Measurements from ENCODE around the gene UBE2R2.
"Not testable (repeated sequence)": the region's sequence is repeated elsewhere in the genome, so short reads cannot be mapped to it uniquely, and the experiment has no call there.

The UBE2R2 gene

DNA sequence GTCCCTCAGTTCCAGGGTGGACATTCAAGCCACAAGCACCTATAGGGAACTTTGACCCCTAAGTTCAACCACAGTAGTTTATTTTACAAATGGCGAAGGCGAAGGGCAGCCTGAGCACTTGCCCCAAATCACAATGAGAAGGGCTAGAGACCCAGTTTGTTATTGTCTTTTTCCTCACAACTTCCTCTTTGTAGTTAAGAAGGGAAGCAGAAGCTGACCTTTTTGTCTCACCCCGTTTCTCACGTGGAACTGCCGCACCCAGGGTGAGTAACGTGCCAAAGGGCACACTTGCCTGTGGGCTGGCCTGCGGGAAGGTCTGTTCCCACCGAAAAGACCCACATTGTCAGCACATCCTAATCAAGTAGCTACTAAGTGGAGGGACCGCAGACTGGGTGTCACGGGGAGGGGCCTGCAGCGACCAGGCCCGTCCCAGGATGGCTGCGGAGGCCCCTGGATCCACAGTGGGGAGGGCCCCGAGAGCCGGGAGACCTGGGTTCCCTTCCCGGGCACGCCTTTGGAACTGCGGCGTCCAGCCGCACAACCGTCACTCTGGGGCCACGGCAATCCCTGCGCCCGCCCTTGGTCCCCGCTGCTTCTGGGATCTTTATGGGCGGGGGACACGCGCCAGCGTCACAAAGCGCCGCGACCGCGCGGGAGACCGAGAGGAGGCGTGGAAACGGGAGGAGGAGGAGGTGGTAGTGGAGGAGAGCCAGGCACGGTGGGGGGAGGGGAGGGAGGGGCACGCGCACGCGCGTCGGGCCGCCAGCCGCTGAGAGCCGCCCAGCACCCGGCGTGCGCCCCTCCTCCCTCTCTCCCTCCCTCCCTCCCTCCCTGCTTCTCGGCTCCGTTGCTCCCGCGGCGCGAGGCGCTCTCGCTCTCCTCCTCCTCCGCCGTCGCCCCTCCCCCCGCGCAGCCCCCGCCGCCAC lies at the start of gene UBE2R2:
UBE2R2 (plus strand) TSS at position 834 of the 926 bp plus-strand sequence. CDS start 598 bp downstream, outside the sequence.
- peak; percentile 93 for DNase-seq

- not testable (repeated sequence) for DNase-seq
Measured at GRCh38 chr9:33770156-33770880, 46.6 kb upstream of the UBE2R2 start.

- not testable (repeated sequence) for DNase-seq
Measured at GRCh38 chr9:33773135-33773534, 43.8 kb upstream of the UBE2R2 start.

DNA sequence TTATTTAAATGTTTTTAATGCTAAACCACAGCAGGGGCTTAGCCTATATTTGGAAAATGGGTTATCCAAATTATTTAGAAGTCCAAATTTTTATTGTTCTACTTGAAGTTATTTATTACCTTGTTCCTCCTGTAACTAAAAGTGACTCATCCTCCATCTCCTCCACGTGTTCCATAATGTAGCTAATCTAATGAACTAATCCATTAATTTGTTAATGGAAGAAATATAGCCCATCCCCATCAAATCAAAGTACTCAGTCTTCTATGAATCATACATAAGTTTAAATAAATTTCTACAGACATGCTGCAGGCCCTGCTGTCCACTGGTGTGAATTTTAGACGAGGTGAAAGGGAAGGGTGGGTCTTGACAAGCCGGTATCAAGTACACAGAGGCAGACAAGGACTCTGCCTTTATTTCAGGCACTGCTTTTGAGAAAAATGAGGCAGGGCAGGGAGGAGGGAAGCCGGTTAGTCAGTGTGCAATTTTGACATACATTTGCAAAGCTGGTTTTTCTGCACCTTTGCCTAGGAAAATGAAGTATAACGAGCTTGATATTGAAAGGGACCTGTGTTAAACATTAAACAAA lies 42.8 kb upstream of the UBE2R2 start:
- DNase-seq, result not testable (repeated sequence)

DNA sequence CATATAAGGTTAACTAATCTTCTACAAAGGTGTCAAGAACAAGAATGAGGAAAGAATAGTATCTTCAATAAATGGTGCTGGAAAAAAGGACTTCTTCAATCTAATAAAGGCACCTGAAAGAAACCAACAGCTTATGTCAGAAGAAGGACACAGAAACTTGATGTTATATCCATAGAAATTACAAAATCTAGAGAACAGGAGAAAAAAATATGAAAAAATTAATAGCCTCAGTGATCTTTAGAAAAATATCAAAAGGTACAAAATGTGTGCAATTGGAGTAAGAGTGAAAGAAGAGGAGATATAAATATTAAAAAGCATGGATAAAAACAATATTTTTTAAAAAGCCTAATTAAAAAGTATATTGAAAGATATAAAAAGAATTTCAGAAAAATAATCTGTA lies 40.4 kb upstream of the UBE2R2 start:
- no peak for DNase-seq

GRCh38 chr9:33778700-33779351 lies 38.1 kb upstream of the UBE2R2 start:
- DNase-seq, result peak; percentile 35

GRCh38 chr9:33780276-33780675 lies 36.7 kb upstream of the UBE2R2 start:
- no peak for DNase-seq

DNA sequence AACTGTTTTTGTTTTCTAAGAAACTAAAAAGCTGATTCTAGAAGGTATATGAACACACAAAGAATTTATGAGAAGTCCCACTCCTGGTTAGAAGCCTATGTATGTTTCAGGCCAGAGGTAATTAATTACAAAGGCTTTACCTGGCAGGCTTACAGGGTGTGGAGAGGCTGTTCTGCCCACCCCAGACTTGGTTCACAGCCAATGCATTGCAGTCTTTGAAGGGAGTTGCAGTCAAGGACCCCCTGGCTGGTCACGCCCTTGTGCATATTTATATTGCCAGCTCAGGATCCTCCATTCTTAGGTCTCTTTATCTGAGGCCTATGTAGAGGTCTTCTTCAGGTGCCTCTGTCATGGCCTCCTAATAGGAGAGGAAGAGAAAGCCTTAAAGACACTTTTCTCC lies 35.2 kb upstream of the UBE2R2 start:
- DNase-seq, result no peak

DNA sequence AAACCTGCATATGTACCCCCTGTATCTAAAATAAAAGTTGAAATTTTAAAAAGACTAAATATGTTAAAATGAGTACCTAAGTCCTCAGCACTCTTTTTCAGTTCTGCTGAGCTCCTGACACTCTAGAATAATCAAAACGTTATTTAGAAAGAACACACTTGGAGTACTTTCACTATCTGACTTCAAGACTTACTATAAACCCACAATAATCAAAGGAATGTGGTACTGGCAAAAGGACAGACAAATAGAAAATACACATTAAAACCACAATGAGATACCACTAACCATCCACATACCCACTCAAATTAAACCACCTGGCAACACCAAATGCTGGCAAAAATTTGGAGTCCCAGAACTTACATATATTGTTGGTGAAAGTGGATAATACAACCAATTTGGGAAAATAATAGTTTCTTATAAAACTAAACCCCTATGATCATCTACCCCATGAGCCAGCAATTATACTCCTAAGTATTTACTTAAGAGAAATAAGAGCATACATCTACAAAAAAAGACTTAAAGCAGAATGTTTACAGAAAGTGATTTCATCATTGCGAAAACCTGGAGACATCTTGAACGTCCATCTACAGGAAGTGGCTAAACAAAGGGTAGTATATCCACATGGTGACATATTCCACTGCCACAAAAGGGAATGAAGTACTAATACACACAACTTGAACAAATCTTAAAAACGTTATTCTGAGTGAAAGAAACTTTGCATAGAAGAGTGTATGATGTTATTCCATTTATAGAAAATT lies 34.4 kb upstream of the UBE2R2 start:
- DNase-seq, result no peak

DNA sequence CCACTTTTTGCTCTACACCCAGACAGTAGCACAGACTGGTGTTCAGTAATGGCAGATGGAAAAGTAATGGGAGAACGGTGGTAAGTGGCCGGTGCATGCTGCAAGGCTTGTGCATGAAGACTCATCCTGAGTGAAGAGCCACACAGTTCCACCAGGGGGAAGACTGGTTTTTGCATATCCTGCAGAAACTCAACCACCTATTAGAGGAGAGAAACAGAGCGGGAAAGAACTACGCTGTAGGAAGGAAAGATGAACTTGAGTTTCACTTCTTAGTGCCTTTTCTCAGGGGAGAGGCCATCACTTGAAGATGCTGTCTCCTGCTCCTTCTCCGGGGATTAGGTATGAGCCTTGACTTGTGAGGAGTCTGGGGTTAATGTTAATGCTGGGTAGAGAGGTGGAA lies 31.0 kb upstream of the UBE2R2 start:
- DNase-seq, result no peak

DNA sequence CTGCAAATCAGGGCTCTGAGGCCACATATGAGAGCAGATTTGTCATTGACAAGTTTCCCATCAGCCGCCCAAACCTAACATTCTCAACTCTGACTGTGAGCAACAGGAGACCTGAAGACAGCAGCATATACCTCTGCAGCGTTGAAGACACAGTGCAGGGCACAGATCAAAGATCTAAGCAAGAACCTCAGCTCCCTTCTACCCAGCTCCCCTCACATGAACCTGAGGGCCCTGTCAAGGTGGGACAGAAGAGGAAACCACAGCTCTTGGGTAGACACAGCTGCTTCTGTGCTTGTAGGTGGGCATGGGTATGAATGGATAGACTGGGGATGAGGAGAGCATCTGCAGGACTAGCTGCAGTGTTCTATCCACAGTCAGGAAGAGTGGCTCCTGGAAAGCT lies 30.3 kb upstream of the UBE2R2 start:
- no peak for DNase-seq

GRCh38 chr9:33787839-33788238 lies 29.1 kb upstream of the UBE2R2 start:
- no peak for DNase-seq

GRCh38 chr9:33789429-33789828 lies 27.5 kb upstream of the UBE2R2 start:
- DNase-seq, result not testable (repeated sequence)

DNA sequence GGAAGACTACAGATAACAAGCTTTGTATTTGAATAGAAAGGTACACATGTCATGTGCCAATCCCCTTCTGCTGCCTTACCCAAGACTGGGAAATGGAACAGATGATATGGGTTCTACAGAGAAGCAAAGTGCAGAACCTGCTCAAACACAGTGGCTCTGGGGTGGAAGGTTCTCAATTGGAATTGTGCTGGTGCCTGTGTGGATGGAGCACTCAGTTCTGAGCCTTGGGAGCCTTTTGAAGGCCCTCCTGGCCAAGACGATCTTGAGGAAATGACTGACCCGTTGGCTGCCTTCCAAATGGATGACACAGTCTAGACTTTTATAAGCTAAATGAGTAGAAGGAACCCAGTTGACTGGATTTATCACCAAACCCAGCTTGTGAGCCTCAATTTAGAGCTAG lies 25.8 kb upstream of the UBE2R2 start:
- no peak for DNase-seq

- DNase-seq, result not testable (repeated sequence)
Measured at GRCh38 chr9:33793496-33793895, 23.5 kb upstream of the UBE2R2 start.

DNA sequence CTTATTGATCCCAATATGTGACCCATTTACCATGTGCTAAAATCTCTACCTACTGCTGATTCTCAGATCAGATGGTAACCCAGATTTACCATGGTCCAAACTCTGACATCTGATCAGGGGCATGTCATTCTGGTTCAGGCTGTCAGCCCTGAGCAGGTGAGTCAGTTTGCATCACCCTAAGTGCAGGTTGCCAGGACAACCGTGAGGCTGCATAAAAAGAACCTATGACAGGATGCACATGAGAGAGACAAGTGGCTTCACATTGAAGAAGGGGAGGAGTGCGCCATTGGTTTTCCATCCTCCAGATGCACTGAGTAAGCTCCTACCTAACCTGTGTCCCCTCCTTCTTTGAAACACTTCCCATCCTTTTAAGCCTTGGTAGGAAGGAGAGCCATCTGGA lies 22.4 kb upstream of the UBE2R2 start:
- DNase-seq, result no peak

DNA sequence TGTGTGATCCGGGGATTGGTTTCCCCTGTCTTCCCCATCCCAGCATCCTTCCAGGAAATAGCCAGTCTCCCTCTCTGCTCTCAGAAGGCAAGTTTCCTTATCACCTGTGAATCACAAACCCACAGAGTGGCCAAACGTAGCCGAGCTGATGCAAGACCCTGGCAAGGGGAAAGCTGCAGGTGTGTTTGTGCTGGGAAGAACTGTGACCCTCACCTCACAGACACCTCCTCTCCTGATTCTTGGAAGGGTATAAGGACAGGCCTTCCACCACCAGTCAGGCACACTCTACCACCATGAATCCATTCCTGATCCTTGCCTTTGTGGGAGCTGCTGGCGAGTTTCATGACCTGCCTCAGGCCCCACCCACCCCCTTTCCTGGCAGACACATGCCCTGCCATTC lies 21.7 kb upstream of the UBE2R2 start, which contains the start of gene PRSS3:
PRSS3 (plus strand) TSS at position 281 of the 400 bp plus-strand sequence; CDS start at position 294, 13 bp downstream.
- no peak for DNase-seq

DNA sequence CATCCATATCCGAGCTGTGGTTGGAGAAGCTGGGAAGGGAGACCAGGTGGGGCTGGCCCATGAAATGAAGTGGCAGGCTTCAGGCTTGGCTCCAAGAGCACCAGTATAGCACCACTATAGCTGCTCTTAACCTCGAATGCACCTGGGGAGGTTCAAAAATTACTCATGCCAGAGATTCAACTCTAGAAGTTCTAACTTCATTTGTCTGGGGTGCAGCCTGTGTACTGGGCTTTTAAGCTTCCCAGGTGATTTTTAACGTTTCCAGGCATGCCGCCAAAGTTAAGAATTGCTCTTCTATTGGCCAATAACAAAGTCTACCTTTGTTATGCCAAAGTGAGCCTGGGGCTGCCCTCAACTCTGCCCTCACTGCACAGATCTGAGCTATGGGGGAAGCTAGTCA lies 21.1 kb upstream of the UBE2R2 start:
- DNase-seq, result no peak

- DNase-seq, result not testable (repeated sequence)
Measured at GRCh38 chr9:33796679-33797078, 20.3 kb upstream of the UBE2R2 start.

DNA sequence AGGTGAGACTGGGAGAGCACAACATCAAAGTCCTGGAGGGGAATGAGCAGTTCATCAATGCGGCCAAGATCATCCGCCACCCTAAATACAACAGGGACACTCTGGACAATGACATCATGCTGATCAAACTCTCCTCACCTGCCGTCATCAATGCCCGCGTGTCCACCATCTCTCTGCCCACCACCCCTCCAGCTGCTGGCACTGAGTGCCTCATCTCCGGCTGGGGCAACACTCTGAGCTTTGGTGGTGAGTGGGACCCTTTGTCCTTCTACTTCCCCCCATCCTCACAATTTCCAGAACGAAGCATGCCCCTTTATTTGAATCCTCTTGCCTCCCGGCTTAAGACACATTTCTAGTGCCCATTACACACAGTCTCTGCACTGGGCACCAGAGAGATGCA lies 19.1 kb upstream of the UBE2R2 start:
- no peak for DNase-seq

- no peak for DNase-seq
Measured at GRCh38 chr9:33798545-33798944, 18.4 kb upstream of the UBE2R2 start.

All from activated T-cell treated with anti-CD3 and anti-CD28 coated beads, Interleukin-2, amount 50 U/mL, for 1 hour (primary cell).